SW480 (cell line): ENCODE measurements around the gene PPP1R26.
A peak's percentile ranks its signal among the peaks of the same experiment; 100 is the strongest.
"Not testable (repeated sequence)": the region's sequence is repeated elsewhere in the genome, so short reads cannot be mapped to it uniquely, and the experiment has no call there.

Source experiments
- DNase-seq: peaks from one replicate; pipeline ENCODE4 v3.0.0-alpha.2; 2016; ENCODE audit warnings: low spot score

Gene PPP1R26

GRCh38 chr9:135479469-135480052, at the start of gene PPP1R26:
TSS of gene PPP1R26 (plus strand) at chr9:135479782. CDS start at chr9:135484511, 4,729 bp downstream.
- DNase-seq, result peak; percentile 37

GRCh38 chr9:135437259-135437658, 42.3 kb upstream of the PPP1R26 start:
- DNase-seq, result no peak

DNA sequence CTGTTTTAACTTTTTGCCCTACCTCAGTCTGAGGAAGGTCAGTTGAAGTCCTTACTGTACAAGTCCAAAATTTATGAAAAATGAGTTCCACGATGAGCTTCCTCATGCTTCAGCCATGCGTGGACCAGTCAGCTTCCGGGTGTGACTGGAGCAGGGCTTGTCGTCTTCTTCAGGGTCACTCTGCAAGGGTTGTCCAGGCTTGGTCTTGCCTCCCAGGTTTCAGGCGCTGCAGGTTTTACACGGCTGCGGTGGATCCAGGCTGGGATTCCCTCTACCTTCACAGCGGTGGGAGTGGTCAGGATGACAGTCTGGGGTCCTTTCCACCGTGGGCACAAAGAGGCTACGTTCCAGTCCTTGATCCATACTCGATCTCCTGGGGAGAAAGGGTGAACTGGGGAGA, 41.9 kb upstream of the PPP1R26 start:
- not testable (repeated sequence) for DNase-seq

DNA sequence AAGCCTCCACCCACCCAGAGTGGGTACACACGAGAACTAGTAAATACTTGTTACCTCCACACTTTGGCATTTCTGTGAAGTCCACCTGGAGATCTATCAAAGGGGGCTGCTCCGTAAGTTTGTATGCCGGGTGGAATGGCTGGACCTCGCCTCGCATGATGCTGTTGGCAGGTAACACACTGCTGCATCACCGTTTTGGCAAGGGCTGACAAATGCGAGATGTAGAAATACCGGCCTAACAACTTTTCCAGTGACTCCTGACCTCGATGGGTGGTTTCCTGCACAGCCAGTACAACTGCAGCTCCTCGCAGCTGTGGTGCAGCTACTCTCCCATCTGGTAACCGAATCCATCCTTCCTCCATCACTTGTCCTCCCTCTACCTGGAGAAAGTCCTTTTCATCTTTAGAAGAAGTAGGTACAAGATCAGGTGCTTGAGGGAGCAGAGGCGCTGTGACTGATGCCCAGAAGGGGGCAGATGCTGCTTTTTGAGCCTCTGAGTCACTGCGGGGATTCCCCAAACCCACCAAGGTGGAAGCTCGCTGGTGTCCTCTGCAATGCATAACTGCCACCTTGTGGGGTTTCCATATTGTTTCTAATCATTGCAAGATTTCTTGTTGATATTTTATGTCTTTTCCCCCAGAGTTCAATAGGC, 40.9 kb upstream of the PPP1R26 start:
- DNase-seq, result peak; percentile 17

DNA sequence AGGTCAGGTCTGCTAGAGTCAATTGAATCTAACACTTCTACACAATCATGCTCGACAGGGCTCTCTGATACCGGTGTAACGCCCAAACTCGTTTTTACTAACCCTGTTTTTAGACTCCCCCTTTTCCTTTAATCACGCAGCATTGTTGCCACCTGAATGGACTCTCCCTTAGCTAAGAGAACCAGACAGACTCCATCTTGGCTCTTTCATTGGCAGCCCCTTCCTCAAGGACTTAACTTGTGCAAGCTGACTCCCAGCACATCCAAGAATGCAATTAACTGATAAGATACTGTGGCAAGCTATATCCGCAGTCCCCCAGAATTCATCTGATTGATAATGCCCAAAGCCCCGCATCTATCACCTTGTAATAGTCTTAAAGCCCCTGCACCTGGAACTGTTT, 40.1 kb upstream of the PPP1R26 start:
- not testable (repeated sequence) for DNase-seq

GRCh38 chr9:135439916-135440315, 39.7 kb upstream of the PPP1R26 start:
- DNase-seq, result no peak

GRCh38 chr9:135440620-135441019, 39.0 kb upstream of the PPP1R26 start:
- peak; percentile 73 for DNase-seq

DNA sequence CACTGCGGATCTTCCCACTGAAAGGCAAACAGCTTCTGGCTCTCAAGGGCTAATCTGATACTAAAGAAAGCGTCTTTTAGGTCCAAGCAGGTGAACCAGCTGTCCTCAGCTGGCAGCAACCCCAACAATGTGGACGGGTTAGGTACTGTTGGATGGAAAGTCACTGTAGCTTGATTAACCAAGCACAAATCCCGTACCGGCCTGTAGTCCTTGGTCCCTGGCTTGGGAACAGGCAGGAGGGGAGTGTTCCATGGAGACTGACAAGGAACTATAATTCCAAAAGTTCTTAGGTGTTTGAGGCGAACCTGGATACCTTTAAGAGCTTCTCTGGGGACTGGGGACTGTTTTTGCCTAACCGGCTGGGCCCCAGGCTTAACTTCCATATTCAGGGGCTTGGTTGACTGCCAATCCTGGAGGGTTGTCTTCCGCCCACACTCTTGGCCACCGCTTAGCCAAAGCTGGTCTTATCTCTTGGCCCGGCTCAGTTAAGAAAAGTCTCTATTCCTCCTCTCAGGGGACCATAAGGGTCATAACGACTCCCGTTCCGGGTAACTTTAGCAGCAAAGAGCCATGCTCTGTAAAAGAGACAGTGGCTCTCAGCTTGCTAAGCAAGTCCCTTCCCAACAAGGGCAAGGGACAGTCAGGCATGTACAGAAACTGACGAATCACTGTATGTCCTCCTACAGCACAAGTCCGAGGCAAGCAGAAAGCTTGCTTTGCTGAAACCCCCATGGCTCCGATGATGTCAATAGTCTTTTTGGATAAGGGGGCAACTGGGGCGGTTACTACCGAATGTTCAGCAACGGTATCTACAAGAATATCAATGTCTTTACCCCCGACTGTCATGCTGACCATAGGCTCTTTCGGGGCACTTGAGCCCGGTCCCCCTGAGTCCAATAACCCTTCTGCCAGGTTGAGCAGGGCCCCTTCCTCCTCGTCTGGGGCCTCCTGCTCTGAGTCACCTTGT, 38.2 kb upstream of the PPP1R26 start:
- DNase-seq, result not testable (repeated sequence)

DNA sequence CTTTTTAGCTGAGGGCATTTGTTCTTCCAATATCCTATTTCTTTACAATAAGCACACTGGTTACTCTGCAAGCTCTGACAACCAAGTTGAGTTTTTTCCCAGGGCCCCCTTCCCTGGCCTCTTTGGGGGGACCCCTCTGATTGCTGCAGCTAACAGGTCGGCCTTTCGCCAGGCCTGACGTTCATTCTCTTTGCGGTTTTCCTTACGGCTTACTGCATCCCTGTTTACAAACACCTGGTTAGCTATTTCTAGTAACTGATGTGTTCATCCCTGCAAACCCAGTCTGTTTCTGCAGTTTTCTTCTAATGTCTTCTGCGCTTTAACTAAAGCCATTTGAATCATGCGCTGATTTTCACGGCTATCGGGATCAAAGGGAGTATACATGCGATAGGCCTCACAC, 37.5 kb upstream of the PPP1R26 start:
- no peak for DNase-seq

DNA sequence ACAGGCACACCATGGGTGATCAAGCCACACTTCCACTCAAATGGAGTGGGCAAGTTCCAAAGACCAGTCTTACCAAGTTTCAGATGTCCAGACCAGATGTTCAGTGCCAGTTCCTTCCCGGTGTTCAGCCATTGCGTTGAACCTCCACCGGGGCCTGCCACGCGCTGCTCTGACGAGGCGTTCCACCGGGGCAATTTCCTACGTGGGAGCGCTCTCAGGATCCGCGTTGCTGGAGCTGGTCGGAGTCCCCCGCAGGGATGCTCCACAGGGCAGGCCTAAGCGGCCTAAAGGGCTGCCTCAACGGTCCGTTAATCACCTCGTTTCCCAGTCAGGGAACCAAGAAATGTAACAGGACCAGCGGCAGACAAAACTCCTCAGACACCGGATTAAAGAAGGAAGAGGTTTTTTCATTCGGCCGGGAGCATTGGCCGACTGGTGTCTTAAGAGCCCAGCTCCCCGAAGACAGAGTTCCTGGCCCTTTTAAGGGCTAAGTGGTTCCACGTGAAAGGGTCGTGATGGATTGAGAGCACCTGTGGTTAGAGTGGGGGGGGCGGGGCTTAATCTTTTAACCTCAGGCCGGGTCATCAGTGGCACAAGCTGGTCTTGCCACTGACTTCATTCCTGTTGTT, 35.7 kb upstream of the PPP1R26 start:
- DNase-seq, result no peak

- no peak for DNase-seq
These were observed 32.5 kb upstream of the PPP1R26 start for GRCh38 chr9:135447126-135447525.

GRCh38 chr9:135448663-135449100, 30.9 kb upstream of the PPP1R26 start:
- no peak for DNase-seq

- DNase-seq, result not testable (repeated sequence)
These were observed 30.1 kb upstream of the PPP1R26 start for GRCh38 chr9:135449532-135449931.

DNA sequence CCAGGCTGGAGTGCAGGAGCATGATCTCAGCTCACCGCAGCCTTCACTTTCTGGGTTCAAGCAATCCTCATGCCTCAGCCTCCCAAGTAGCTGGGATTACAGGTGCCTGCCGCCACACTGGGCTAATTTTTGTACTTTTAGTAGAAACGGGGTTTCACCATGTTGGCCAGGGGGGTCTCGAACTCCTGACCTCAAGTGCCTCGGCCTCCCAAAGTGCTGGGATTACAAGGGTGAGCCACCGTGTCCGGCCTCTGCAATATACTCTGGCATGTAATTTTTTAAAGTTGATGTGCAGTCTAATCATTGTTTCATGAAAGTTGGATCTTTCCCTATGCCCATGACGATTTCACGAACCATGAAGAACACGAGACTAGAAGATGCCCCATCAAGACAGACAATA, 28.6 kb upstream of the PPP1R26 start:
- DNase-seq, result no peak

DNA sequence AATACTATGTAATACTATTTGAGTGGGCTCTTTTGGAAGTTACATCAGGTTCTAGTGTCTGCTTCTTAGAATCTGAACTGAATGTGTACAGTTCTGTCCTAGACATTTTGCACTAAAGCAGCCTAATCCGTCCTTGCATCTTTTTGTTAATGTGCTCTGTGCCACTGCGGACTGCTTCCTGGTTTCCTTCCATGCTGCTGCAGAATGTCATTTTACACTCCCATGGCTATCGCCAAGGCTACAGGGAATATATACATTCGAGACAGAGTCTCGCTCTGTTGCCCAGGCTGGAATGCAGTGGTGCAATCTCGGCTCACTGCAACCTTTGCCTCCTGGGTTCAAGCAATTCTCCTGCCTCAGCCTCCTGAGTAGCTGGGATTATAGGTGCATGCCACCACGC, 27.7 kb upstream of the PPP1R26 start:
- not testable (repeated sequence) for DNase-seq

- no peak for DNase-seq
These were observed 24.8 kb upstream of the PPP1R26 start for GRCh38 chr9:135454737-135455136.

- DNase-seq, result no peak
These were observed 24.1 kb upstream of the PPP1R26 start for GRCh38 chr9:135455401-135456030.

DNA sequence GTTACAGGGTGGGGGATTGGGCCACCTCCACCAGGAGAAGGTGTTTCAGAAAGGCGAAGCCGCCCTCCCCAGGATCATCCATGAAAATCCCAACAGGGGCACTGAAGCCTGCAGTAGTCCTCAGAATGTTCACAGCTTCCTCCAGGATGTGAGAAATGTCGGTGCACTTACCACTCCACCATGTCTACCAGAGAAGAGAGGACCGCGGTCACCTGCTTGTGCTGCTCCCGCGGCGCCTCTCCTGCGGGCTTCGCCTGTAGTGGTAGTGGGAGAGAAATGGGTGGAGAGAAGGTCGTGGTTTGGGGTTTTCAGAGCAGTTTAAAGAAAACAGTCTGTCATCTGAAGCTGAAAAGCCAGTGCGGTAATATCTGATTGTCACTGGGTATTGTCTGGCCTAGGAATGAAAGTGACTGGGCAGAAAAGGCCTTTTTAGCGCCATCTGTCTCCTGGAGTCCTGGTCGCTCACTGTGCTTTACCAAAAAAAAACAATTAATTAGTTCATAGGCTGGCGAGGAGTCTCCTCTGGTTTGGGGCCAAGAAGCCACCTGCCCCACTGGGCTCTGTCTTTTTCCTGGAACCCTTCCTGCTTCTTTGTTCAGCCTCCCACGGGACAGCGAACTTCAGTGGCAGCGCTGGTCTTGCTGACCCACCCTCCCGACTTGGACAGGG, 23.0 kb upstream of the PPP1R26 start:
- DNase-seq, result no peak

DNA sequence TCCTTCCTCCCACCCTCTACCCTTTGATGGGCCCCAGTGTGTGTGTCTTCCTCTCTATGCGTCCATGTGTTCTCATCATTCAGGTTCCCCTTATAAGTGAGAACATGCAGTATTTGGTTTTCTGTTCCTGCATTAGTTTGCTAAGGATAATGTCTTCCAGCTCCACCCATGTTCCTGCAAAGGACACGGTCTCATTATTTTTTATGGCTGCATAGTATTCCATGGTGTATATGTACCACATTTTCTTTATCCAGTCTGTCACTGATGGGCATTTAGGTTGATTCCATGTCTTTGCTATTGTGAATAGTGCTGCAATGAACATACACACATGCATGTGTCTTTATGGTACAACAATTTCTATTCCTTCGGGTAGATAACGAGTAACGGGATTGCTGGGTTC, 21.1 kb upstream of the PPP1R26 start:
- not testable (repeated sequence) for DNase-seq

DNA sequence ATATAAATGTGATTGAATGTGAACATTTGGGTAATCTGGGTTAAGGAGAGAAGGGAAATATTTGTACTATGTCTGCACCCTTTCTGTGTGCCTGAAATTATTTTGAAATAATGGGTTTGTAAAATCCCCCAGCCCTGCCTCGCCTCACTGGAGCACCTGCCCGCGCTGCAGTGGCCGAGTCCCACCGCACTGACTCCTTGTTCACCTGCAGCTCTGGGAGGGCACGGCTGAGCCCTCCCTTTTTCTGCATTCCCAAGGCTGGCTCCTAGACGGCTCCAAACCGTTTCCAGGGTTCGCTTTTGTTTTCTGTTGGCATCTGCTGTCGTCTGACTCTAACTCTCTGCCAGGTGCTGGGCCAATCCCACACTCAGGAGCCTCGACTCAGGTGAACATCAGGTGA, 17.6 kb upstream of the PPP1R26 start:
- DNase-seq, result no peak

DNA sequence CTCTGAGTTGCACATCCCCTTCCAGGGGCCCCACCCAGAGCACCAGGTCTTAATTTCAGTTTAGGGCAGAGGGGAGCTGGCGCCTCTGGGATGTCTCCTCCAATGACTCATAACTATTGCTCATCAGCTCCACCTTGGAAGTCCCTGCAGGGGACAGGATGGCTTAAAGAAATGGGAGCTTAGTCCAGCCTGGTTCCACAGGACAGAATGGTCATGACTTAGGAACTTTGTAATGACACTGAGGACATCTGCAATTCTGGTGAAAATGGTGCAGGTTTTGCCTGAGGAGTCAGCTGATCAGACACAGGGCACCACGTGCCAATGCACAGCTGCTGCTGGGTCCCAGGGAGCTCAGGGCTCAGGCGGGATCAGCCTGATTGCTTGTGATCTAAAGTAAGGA, 16.4 kb upstream of the PPP1R26 start:
- peak; percentile 62 for DNase-seq
